ENCODE measurements around the gene LTC4S. TPM values are rescaled to one million over a fixed set of nuclear protein-coding genes. Genes with fewer than 3 reads are reported as not detected.

LTC4S gene
- total RNA-seq, 1 experiment from 2014 or later, result 3.7 TPM

- Histone ChIP-seq H4K5ac (ENCODE audit: insufficient read length, low read depth, low read length) (no peak overlapping the region), H3K9me3 (ENCODE audit: control insufficient read depth, low read depth, low read length) (no peaks in the 10 kb centered on the region), H2BK120ac (ENCODE audit: low read depth, low read length, poor library complexity, severe bottlenecking) (no peak overlapping the region), H2AFZ (ENCODE audit: low read length) (no peak overlapping the region), H3K23me2 (ENCODE audit: insufficient read length, low read depth, low read length, poor library complexity, severe bottlenecking) (peaks cover 4% of the 10 kb centered on the region), H3K79me2 (ENCODE audit: insufficient read depth, low read length) (peaks cover 9% of the 10 kb centered on the region; the same call in 1 of the 2 replicates), H2AK5ac (ENCODE audit: insufficient read length, low read length) (no peak overlapping the region), H3T11ph (ENCODE audit: low read length) (no peak overlapping the region), H3K27ac (ENCODE audit: insufficient read length, low read depth, low read length) (no peak overlapping the region), H3K4me2 (ENCODE audit: insufficient read depth, insufficient read length, low read length) (peak overlapping the region; percentile 79), H3K23ac (ENCODE audit: insufficient read length, low read depth, low read length) (no peak overlapping the region), H2BK20ac (ENCODE audit: low read depth, low read length, poor library complexity, severe bottlenecking) (no peak overlapping the region), H3K14ac (ENCODE audit: insufficient read depth, low read length) (no peak overlapping the region), H4K8ac (replicated peaks; ENCODE audit: insufficient read length, low read depth, low read length) (no peak overlapping the region), H3K4ac (ENCODE audit: low read depth, low read length) (no peak overlapping the region), H2BK15ac (ENCODE audit: low read depth, low read length) (no peak overlapping the region), H3K56ac (ENCODE audit: insufficient read length, low read depth, low read length) (no peak overlapping the region), H2BK5ac (ENCODE audit: insufficient read length, low read length) (no peak overlapping the region), H2BK12ac (ENCODE audit: insufficient read length, low read depth, low read length) (no peak overlapping the region), H4K20me1 (ENCODE audit: control insufficient read depth, insufficient read depth, insufficient read length) (no peaks in the 10 kb centered on the region), H3K27me3 (ENCODE audit: insufficient read depth, low read length) (no peaks in the 10 kb centered on the region), H3K18ac (ENCODE audit: insufficient read length, low read depth, low read length) (no peak overlapping the region), H3K4me1 (ENCODE audit: insufficient read depth, low read length) (peaks cover 3% of the 10 kb centered on the region; the same call in 1 of the 2 replicates), H3K9ac (ENCODE audit: extremely low read depth, insufficient read length, low read length) (peak overlapping the region; percentile 1), H3K79me1 (ENCODE audit: insufficient read depth, low read depth, low read length, poor library complexity, severe bottlenecking) (peaks cover 10% of the 10 kb centered on the region), H4K91ac (ENCODE audit: insufficient read length, low read depth, low read length) (no peak overlapping the region)
- TF ChIP-seq CTCF (conservative IDR thresholded peaks at IDR 0.05), result no peak
- peak overlapping the region in 1 of 3 experiments; percentile 58; a peak in 2 of 7 replicates for H3K27ac Mint-ChIP-seq
- H3K4me1 Mint-ChIP-seq, result peaks cover 35 to 38% of the 10 kb centered on the region in 2 experiments
- peaks cover 32 to 48% (median 47%) of the 10 kb centered on the region in 3 experiments for H3K36me3 Mint-ChIP-seq (ENCODE audit: insufficient read depth in 1 of 3, low read depth in 3 of 3)
- no peak for DNase-seq
- H3K27me3 Mint-ChIP-seq (ENCODE audit: low read depth), result peaks cover 6% of the 10 kb centered on the region
- peak overlapping the region; percentile 88 to 93 for H3K4me3 Mint-ChIP-seq
- WGBS (ENCODE audit: extremely low coverage, insufficient read length, low lambda C conversion rate), result no CpG with 5 or more reads among the region's 8 CpGs
- no peaks in the 10 kb centered on the region; a peak in 1 of 5 replicates for H3K9me3 Mint-ChIP-seq
Measured at GRCh38 chr5:179822444-179822990, 28.7 kb downstream of the LTC4S start.

Measured in H9 (cell line).